ENCODE results near the gene MS4A10. TPM values are rescaled to one million over a fixed set of nuclear protein-coding genes. Genes with fewer than 3 reads are reported as not detected.

MS4A10 gene
- total and polyA plus RNA-seq, 8 donors: 0.18 TPM; not detected in 7

- whole genome bisulfite sequencing, 5 donors: 73 to 92% (median 88%) methylated on average over 2 of the region's 2 CpGs
- H3K36me3 ChIP-seq: no peaks in the 10 kb centered on the region
- no peak for DNase-seq
- H3K27ac ChIP-seq: no peak overlapping the region
- H3K4me3 ChIP-seq: no peak overlapping the region
- peaks cover 0 to 11% (median 5%) of the 10 kb centered on the region in 4 donors for H3K4me1 ChIP-seq
- H3K27me3 ChIP-seq: no peaks in the 10 kb centered on the region
- no peaks in the 10 kb centered on the region for H3K9me3 ChIP-seq
- intact Hi-C loops (cut with DNase I; ENCODE audit: low total_unique reads): no loop called here
- TF ChIP-seq CTCF (IDR thresholded peaks at IDR 0.05) (no peak), POLR2A (IDR thresholded peaks at IDR 0.05) (no peak), EP300 (IDR thresholded peaks at IDR 0.05) (no peak), POLR2AphosphoS5 (IDR thresholded peaks at IDR 0.05) (no peak)
Observed at GRCh38 chr11:60780065-60780464, 5.1 kb upstream of the MS4A10 start.

- Histone ChIP-seq H3K4me1 (peaks cover 0 to 8% (median 2%) of the 10 kb centered on the region in 4 donors), H3K9me3 (no peaks in the 10 kb centered on the region), H3K27ac (no peak overlapping the region), H3K36me3 (no peaks in the 10 kb centered on the region), H3K27me3 (no peaks in the 10 kb centered on the region), H3K4me3 (no peak overlapping the region)
- TF ChIP-seq CTCF (IDR thresholded peaks at IDR 0.05): no peak
- TF ChIP-seq POLR2A (IDR thresholded peaks at IDR 0.05): no peak
- TF ChIP-seq POLR2AphosphoS5 (IDR thresholded peaks at IDR 0.05): no peak
- no peak for TF ChIP-seq EP300 (IDR thresholded peaks at IDR 0.05)
- intact Hi-C loops (cut with DNase I; ENCODE audit: low total_unique reads): no loop called here
- DNase-seq: no peak
Observed at GRCh38 chr11:60780774-60781173, 4.4 kb upstream of the MS4A10 start.

GRCh38 chr11:60781286-60781980 lies 3.7 kb upstream of the MS4A10 start:
- Histone ChIP-seq H3K27ac (no peak overlapping the region), H3K36me3 (no peaks in the 10 kb centered on the region), H3K9me3 (no peaks in the 10 kb centered on the region), H3K27me3 (no peaks in the 10 kb centered on the region), H3K4me3 (no peak overlapping the region), H3K4me1 (peaks cover 0 to 11% (median under 1%) of the 10 kb centered on the region in 4 donors)
- no peak for DNase-seq
- 69 to 80% (median 73%) methylated on average over 7 of the region's 7 CpGs for WGBS, 5 donors
- TF ChIP-seq POLR2AphosphoS5 (IDR thresholded peaks at IDR 0.05) (no peak), CTCF (IDR thresholded peaks at IDR 0.05) (no peak), POLR2A (IDR thresholded peaks at IDR 0.05) (no peak), EP300 (IDR thresholded peaks at IDR 0.05) (no peak)
- intact Hi-C loops (cut with DNase I; ENCODE audit: low total_unique reads): no loop called here

GRCh38 chr11:60781981-60782316 lies 3.2 kb upstream of the MS4A10 start:
- H3K4me3 ChIP-seq: no peak overlapping the region
- WGBS, 5 donors: 87 to 96% (median 93%) methylated on average over 4 of the region's 4 CpGs
- intact Hi-C loops (cut with DNase I; ENCODE audit: low total_unique reads): no loop called here
- peaks cover 0 to 16% (median 5%) of the 10 kb centered on the region in 4 donors for H3K4me1 ChIP-seq
- H3K27ac ChIP-seq: no peak overlapping the region
- TF ChIP-seq POLR2A (IDR thresholded peaks at IDR 0.05): no peak
- no peak for TF ChIP-seq POLR2AphosphoS5 (IDR thresholded peaks at IDR 0.05)
- TF ChIP-seq EP300 (IDR thresholded peaks at IDR 0.05): no peak
- no peak for TF ChIP-seq CTCF (IDR thresholded peaks at IDR 0.05)
- H3K36me3 ChIP-seq: no peaks in the 10 kb centered on the region
- no peaks in the 10 kb centered on the region for H3K9me3 ChIP-seq
- DNase-seq: no peak
- no peaks in the 10 kb centered on the region for H3K27me3 ChIP-seq

Measured in stomach (tissue), 9 donors.